HG03457 (cell line): ENCODE data around the gene SPATA24.
"Not testable (repeated sequence)": the region's sequence is repeated elsewhere in the genome, so short reads cannot be mapped to it uniquely, and the experiment has no call there.

Experiments used
- ATAC-seq: cut with Tn5 transposase; IDR thresholded peaks from one replicate; pipeline ENCODE4 v1.9.1; 2021; ENCODE audit warnings: moderate number of reproducible peaks; ENCODE audit not compliant: unreplicated experiment

The SPATA24 gene

DNA sequence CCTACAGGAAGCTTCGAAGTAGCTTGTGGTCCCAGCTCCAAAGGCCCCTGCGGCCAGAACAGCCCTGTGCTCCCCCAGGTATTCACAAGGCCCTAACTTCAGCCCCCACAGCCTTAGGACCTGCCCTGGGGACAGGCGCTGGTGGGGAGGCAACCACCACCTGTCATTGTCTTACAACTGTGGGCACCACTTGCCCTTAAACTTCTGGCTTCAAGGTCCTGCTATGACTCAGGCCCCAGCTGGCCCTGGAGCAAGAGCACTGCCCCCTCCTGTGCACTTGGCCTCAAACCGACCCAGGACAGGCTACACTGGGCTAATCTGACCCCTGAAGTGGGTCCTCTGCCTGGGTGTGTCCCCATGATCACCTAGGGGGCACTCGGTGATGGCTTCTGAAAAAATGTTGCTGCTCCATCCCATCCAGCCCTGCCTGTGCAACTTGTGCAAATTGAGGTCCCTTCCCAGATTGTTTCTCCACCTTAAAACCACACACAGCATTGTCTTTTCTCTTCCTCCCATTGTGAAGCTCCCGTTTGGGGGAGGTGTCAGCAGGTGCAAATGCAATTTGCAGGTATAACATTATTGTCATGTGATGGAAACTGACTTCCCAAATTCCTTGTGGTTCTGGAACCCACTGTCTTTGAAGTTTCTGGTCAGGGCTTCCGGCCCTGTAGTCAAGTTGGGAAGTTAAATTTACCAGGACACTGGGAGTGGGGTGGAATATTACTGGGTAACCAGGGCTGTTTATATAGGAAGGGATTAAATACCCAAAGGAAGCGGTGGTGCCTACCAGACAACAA lies 7.8 kb downstream of the SPATA24 start:
- no peak for ATAC-seq

DNA sequence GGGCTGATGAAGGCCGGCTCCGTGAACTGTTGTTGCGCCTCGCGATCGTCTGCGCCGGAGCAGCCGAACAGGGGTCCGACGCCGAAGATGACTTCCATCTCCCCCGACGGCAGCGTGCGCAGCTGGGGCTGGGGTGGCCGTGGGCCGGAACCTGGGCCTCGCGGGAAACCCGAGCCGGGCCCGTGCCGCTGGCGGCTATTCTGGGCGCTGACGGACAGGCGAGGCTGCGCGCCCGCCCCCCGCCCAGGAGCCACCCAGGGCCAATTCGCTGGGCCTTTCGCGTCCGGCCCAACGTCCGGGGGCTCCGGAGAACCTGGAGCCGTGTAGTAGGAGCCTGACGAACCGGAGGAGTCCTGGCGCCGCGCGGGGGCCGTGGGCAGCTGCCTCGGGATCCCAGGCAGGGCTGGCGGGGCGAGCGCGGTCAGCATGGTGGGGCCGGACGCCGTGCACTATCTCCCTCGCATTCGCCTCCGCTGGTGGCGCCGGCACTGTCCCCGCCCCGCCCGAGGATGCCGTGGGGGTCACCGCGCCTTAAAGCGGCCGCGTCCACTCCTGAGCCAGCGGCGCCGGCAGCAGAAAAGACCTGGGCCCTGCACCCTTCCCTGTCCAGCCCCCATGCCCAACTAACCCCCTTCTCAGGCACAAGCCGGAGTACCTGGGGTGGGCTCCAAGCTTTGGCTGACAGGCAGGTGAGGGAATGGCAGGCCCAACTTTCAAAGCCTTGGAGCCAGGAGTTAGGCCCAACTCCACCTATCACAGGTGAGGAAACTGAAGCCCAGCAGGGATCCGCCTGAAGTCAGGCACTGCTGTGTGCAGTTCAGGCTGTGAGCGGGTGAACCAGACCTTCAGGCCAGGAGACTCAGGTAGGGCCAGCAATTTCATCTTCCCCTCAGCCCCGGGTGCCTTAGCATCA lies 9.0 kb downstream of the SPATA24 start, which contains the start of gene PROB1:
PROB1 (minus strand) TSS at position 451 of the 913 bp plus-strand sequence; CDS start at position 428, 23 bp downstream.
- ATAC-seq: no peak

DNA sequence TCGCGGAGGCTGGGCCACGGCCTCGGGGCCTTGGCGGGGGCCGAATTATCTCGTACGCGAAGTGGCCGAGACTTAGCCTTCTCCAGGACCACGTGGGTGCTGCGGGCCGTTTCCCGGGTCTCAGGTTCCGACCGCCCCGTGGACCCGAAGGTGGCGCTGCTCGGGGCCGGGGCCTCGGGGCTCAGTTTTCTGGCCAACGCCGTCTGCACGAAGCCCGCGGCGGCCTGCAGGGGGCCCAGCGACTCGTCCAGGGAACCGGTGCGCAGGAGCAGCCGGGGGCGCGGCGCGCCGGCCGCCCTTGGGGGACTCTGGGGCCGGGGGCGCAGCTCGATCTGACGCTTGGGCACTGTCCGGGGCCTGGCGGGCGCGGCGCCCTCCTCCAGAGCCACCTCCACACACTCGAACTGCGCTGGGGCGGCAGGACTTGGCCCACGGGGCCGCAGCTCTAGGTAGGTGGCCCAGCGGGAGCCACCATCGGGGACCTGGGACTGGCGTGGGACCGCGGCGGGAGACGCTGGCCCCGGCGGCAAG lies 9.7 kb downstream of the SPATA24 start:
- ATAC-seq: no peak

DNA sequence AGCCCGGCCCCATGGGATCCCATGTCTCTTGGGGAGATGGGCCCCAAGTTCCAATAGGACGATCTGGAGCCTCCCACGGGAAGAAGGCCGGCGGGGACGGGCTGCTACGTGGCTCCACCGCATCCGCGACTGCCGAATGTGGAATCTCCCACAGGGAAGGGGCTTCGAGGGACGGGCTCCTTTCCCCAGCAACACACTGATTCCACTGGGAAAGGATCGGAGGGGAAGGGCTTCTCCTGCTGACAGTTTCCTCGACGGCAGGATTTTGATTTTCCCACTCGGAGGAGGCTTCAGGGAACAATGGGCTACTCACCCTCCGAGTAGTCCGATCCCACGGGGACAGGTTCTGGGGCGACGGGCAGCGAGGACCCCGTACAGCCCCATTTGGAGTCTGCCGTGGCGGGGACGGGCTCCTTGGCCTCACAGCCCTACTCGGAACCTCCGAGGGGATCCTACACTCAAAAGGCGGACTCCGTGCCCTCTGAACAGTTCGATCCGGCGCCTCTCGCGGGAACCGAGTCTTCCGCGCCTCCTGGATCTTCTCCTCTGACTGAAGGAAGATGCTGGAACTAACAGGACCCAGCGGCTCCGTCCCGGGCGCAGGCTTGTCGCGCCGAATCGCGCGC lies 10.3 kb downstream of the SPATA24 start:
- ATAC-seq: no peak

DNA sequence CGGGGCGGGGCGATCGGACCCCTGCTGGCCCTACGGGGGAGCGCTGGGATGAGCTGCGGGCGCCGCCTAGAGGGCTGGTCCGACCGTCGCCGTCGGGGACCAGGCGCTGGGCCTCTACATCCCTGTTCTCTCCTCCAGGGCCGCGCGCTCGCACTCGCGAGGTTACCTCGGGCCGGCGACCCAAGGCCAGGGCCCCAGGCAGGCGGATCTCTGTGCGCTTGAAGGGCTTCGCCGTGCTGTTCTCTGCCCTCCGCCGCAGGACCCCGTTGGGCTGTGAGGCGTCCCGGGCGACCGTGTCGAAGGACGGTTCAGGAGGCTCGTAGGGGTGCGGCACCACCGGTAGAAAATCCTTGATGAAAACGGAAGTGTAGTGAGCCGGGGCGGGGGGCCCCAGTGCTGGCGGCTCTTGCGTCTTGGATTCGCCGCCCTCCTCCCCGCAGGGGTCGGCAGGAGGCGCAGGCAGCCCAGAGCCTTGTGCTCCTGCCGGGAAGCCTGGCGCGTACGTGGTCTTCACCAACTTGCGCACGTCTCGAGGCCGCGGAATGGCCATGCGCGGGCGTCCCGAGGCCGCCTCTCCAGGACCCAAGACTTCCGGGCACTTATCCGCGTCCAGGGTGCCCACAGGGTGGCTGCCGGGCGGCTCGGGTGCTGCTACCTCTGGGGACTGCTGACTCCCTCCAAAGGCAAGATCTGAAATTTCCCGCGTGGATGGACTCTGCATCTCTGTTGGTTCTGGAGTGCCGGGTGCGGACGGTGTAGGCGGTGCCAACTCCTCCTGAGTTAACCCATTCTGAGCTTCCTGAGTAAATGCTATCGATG lies 11.0 kb downstream of the SPATA24 start:
- peak; percentile 38 for ATAC-seq

DNA sequence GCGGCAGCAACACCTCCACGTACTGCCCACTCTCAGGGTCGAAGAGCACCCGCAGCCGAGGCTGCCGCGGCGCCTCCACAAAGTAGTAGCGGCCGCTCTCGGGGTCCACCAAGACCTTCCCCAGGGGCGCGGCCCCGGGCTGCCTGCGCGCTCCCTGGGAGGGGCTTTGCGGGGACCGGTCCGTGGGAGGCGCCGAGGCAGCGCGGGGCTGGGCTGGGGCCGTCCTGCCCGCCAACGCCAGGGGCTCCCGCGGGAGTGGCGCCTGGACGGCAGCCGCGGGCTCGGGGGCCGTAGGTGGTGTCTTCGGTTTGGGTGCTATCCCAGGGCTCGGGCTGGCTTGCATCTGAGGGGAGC lies 11.6 kb downstream of the SPATA24 start:
- peak; percentile 4 for ATAC-seq

DNA sequence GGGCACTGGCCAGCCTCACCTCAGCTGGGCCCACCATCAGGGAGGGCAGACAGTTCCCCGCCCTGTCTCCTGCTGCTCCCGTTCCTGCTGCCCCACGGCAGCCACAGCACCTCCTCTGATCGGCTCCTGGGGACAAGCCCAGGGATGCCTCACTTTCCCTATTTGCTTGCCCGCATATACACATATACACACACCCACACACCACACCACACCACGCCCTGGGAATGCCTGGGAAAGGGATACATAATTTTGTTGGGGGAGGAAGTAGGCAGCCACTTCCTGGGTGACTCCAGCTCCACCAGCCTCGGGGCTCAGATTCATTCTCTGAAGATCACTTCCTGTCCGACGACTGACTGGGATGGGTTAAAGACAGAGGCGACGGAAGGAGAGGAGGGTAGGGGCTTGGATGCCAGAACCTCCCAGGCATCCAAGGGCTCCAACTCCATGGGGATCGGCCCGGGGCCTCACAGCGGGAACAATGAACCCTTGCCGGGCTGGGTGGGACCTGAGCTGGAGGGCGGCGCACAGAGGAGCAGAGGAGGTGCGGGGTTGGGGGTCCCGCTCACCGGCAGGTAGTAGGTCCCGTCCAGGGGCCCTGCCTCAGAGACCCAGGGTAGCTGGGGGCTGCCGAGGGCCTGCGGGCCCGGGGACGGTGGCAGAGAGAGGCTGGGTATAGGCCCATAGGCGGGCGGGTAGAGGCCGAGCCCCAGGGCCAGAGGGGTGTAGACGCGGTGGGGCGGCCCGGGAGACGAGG lies 12.1 kb downstream of the SPATA24 start:
- no peak for ATAC-seq

DNA sequence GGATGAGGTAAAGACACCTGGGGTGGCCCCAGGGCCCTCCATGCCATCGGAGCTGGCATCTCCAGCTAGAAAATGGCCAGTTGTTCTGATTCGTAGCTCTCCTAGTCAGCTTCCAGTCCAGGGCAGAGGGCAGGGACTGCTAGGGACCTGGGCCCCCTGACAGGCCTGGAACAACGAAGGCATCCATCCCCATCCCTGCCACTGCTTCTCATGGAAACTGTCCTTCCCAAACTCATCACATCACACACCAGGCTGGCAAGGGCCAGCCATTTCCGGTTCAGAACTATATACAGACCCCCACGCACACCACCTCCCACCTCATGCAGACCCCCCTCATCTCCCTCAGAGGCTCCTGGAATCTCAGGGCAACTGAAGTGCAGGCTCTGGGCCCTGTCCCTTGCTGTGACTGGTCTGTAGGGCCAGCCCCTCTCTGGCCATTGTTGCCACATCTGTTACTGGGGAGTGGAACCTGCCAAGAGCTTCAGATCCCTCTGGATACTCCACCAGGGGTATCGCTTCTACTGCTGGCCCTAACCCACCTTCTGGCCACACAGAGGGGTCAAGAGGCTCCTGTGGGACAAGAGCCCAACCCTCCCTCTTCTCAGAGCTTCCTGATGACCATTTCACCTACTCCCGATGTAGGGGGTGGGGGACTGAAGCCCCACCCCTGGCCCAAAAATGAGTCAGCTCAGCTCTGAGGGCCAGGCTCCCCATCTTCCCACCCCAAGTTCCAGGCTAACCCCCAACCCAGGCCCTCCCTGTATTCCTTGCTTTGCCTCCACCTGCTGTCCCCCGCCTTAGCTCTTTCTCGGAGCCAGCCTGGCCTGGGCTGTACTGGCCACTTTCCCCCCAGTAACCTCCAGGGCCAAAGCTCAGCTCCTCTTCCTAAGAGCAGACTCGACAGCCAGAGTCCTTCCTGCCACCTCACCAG lies 13.0 kb downstream of the SPATA24 start:
- ATAC-seq: no peak

DNA sequence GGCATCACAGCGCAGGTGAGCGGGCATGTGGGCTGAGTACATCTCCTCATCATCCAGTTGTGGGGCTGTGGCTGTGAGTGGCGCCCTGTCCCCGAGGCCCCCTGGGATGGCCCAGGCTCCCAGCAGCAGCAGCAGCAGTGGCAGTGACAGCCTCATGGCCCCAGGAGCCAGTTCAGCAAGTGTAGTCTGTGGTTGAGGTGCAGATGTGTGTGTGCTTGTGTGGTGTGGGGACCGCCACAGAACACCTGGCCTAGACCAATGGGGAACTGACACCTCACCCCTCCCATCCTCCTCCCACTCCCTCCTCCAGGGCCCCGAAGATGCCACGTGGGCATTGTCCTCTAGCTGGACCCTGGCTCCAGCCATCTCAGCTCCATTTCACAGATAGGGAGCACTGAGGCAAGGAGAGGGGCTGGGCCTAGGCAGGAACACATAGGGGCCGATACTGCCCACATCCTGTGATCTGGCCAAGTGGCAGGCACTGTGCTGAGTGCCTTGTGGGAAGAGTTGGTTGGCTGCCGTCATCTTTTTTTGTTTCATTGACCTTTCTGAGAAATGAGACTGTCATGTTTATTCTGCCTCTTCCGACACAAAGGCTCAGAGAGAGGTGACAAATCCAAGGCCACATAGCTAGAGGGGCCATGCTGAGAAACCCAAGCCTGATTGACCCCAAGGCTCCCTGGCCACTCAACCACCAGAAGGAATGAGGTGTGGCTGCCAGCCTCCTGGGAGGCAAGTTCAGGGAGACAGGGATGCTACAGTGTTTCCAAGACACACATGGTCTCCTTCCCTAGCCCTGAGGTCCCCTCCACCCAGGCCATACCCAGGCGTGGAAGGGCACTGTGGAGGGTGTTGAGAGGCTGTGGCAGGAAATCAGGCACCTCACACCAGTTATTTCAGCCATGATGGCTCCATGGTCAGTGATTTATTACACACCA lies 13.9 kb downstream of the SPATA24 start, which contains the start of gene MZB1:
MZB1 (minus strand) TSS at position 213 of the 938 bp plus-strand sequence; CDS start at position 156, 57 bp downstream.
- ATAC-seq: peak; percentile 26

DNA sequence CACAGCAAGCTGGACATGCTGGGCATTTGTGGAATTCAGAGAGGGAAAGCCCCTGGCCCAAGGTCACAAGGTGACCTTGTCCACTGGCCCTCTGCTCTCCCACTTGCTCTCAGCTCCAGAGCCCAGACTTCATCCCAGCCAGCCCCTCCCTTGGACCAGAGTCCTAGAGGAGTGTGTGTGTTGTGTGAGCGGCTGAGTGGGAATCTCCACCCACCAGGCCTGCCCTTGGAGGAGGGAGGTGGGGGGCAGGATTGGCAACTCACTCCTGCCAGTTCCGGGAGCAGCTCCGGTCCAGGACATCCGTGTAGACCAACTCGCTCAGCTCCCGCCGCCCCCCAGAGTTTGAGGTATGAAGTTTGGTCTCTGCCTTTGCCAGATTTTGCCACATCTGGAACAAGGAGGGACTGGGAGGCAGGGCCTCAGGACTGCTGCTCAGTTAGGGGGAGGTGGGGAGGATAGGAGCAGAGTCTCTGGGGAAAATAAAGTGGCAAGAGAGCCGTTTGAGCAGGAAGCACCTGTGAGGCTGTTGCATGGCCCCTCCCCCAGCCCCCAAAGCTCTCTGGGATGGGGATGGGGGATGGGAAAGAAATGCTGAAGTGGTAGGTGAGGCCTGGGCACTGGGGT lies 15.6 kb downstream of the SPATA24 start:
- no peak for ATAC-seq

DNA sequence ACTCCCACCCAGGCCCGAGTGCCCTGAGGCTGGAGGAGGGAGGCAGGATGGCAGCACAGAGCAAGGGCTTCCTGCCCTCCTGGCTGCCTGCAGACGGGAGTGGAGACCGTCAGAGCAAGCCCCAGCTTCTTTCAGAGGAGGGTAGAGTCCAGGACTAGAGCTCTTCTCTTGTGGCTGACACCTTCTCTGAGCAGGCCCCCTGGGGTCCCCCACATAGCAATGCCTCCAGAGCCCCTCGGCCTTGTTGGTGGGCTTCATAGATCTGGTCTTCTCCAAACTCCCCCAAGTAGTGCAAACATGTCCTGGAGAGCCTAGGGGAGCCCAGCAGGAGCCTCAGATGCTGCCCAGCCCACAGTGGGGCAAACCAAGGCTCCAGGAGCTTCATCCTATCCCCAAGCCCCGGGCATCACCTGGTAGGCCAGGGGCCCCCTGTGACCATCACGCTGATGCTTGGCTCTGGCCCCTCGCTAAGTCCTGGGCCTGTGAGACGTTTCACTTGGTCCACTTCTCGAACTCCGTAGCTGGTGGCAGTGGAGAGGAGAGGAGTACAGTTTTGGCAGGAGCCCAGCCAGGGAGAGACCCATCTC lies 16.2 kb downstream of the SPATA24 start:
- ATAC-seq: no peak

DNA sequence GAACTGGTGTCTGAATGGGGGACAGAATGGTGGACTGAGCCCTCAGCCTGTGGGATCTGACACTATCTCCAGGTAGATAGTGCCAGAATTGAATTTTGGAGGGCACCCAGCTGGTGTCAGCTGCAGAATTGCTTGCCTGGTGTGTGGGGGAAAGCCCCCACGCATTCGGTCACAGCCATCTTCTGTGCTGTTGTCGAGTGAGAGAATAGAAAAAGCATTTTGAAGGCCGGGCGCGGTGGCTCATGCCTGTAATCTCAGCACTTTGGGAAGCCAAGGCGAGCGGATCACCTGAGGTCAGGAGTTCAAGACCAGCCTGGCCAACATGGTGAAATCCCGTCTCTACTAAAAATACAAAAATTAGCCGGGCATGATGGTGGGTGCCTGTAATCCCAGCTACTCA lies 16.9 kb downstream of the SPATA24 start:
- ATAC-seq: not testable (repeated sequence)

DNA sequence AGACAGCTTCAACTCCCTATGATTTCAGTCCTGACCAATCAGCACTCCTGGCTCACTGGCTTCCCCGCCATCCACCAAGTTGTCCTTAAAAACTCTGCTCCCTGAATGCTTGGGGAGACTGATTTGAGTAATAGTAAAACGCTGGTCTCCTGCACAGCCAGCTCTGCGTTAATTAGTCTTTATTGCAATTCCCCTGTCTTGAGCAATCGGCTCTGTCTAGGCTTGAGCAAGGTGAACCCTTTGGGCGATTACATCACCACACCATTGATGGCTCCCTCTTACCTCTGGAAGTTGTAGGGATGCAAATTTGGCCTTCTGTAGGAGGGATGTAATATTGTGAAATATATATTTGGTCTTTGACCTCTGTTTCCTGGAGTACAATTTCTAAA lies 17.8 kb downstream of the SPATA24 start:
- ATAC-seq: no peak

DNA sequence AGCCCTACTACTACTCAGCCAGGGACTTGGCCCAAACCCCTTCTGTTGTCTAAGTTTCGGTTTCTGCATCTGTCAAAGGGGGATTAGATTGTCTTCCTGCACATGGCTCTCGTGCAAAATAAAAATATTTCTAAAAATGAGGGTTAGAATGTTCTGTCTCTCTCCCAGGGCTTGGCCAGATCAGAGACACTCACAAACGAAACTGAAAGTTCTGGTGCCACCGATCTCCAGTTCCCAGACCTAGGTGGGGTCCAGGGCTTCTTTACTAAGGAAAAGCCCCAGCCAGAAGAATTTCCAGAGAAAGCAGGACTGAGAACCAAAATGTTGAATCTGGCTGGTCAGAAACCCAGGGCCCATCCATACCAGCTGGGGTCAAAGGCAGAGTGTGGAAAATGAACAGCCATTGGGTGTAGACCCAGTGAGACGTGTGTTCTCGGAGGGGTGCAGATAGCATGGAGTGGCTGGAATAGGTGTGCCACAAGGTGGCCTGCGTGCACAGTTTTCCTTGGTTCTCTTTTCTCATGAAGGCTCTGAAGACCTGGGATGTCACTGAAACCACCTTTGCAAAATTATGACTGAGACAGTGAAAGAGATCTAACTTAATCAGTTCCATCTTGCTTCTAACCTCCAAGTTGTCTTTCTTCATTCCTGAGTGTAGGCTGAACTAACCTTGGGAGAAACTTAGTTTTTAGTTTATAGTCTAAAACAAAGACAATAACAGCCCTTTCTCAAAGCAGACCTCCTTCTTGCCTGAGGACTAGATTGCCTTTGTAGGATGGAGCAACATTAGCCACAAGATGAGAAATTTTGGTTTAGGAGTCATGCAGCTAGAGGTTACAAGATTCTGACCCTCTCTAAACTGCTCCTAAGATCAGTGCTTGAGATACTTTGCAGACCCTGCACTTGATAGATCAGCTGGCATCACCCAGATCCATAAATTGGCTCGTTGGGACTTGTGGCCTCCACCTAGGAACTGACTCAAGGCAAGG lies 18.5 kb downstream of the SPATA24 start:
- no peak for ATAC-seq

DNA sequence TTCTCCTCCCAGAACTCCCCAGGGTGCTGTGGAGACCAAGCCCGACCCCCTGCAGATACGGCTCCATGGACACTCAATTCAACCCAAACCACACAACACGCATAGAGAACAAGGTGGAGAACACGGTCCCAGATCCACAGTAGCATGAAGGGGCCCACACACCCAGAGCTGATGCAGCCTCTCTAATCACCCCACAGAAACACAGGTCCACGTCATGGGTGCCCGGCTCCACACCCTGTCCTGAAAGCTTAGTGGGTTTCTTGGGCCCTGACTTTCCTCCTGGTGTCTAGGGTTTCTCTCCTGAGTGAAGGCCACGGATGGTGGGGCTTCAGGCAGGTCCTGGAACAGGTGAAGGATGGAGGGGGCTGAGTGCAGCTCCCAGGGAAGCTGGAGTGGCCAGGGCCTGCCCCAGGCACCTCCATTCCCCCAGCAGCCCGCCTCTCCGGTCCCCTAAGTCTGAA lies 19.3 kb downstream of the SPATA24 start:
- no peak for ATAC-seq
